Left renal cortex interstitium (tissue), 4 donors: Measurements from ENCODE around the gene VMP1. TPM values are rescaled to one million over a fixed set of nuclear protein-coding genes. Genes with fewer than 3 reads are reported as not detected.
"Not testable (repeated sequence)": the region's sequence is repeated elsewhere in the genome, so short reads cannot be mapped to it uniquely, and the experiment has no call there.

ENCODE experiments used
- DNase-seq, 4 donors: peaks; one replicate each; pipeline ENCODE4 v3.0.0-alpha.2; 2013; ENCODE audit warnings: low read depth in 4 of 4, low spot score in 2 of 4, missing footprints in 1 of 4
- polyA plus RNA-seq, 4 donors: library from polyadenylated mRNA; unstranded; fragments of 120-200 nt; gene quantifications; one replicate each; pipeline ENCODE4 v1.2.1, GENCODE V29; 2013; ENCODE audit not compliant: insufficient read length in 4 of 4

VMP1 gene
- polyA plus RNA-seq, 4 donors: 88.4 to 128 (median 102) TPM

DNA sequence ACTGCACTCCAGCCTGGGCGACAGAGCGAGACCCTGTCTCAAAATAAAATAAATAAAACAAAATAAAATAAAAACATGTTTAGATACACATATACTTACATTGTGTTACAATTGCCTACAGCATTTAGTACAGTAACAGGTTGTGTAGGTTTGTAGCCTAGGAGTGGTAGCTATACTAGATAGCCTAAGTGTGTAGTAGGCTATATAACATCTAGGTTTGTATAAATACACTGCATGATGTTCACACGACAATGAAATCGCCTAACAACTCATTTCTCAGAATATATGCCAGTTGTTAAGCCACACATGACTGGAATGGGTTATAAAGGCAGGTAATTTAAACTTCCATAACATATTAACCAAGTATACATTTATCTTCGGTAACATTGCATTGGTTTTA, 94.7 kb downstream of the VMP1 start:
- DNase-seq: no peak

DNA sequence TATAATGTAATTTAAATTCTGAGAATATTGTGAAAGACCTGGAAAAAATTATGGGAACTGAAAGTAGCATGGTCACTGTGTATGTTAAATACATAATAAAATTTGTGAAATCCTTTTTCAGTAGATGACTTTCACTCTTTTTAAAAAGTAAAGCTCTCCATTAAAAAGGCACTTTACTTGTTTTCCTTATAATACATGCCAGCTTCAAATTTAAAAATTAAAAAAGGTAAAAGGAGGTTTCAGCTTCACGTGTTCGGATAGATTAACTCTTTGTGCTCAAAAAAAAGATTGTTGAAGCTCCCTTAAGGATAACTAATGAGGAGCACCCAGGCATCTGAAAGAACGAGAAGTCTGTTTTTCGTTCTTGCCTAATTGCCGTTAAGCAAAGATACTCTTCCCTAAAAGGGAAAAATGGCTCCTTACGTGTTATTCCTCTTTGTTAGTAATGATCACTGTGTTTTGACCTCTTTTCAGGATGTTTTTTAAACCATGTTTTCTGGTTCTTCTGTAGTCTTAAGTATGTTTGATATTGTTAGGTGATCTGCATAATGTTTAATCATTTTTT, 97.5 kb downstream of the VMP1 start:
- no peak for DNase-seq

DNA sequence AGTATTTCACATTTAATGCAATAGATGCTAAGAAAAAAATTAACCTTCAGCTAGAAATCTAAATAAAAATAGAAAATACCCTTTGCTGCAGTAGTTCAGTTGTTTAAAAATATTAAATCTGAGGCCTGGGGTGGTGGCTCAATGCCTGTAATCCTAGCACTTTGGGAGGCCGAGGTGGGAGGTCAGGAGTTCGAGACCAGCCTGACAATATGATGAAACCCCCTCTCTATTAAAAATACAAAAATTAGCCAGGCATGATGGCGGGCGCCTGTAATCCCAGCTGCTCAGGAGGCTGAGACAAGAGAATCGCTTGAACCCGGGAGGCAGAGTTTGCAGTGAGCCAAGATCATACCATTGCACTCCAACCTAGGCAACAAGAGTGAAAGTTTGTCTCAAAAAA, 98.9 kb downstream of the VMP1 start:
- DNase-seq: not testable (repeated sequence)

DNA sequence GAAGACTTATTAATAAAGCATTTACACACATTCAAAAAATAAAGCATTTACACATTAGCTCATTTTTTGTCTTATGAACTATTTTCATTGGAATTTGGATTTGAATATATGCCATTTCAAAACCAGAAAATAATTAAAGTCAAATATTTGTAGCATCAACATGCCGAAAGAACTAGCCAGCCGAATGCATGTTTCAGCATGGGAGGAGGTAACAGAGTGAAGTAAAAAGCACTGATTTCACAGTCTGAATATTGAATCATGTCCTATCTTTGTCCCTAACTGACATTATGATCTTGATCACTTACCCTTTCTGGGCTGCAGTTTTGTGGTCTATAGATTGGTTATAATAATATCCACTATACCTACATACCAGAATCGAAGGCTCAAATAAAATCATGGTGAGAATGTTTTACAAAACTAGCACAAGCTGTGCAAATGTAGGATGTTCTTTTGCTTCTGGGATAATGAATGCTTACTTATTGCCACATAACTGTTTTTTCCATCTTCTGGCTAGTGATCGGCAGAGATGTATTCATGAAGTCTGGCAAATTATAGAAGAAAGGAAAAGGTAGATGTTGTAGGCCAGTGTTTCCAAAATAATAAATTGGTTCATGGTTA, 100.5 kb downstream of the VMP1 start:
- no peak for DNase-seq

DNA sequence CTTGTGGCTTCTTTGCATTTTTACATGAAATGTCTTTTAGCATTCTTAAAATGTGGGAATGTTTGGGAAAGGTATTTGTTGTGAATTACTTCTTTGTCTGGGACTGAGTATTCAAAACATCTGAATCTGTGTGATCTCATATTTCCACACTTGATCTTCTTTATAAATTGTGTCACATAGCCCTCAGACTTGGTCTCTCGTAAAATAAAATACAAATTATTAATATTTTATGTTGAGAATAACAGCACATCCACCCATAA, 103.4 kb downstream of the VMP1 start:
- no peak for DNase-seq

DNA sequence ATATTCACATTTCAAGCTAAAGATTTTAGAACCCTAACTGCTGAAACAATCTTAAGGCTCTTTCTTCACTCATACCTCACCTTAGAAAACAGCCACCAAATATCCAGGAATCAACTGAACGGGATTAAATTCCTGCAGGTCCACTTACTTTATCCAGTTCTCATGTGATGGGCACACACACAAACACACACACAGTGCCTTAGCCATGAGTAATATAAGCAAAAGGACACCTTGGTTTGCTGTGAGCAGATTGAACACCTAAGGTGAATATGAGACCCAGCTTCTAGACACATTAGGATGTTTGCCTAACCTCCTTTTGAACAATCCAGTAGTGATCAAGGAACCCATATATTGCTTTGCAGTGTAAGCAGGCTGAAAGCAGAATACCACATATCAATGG, 103.8 kb downstream of the VMP1 start:
- no peak for DNase-seq

DNA sequence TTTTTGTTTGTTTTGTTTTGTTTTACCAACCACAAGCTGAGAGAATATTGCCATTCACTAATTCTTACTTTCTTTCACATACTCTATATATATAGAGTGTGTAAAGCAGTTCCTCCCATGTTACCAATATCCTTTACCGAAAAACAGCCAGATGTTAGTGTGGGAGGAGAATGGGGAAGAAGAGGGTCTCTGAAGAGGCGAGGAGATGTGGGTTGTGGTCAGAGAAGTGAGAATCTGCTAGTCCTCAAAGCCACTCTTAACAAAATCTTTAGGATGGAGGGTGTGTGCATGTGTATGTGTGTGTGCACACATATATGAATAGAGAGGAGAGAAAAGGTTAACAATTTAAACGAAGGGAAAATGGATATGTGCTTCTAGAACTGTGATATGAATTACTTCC, 104.7 kb downstream of the VMP1 start:
- no peak for DNase-seq

DNA sequence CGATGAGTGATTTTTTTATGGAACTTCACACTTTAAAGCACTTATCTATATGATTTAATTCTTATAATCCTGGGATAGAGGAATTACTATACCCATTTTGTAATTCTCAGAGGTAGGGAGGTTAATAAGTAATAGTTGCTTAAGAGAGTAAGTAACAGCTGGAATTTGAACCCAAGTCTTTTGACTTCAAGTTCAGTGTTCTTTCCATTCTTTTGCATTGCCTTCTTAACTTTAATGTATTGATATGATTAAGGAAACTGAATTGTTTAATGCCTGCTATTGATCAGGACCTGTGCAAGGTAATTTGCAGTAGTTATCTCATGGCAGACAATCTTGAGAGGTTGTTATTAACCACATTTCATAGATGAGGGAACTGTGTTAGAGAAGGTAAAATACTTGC, 106.8 kb downstream of the VMP1 start:
- DNase-seq: no peak

DNA sequence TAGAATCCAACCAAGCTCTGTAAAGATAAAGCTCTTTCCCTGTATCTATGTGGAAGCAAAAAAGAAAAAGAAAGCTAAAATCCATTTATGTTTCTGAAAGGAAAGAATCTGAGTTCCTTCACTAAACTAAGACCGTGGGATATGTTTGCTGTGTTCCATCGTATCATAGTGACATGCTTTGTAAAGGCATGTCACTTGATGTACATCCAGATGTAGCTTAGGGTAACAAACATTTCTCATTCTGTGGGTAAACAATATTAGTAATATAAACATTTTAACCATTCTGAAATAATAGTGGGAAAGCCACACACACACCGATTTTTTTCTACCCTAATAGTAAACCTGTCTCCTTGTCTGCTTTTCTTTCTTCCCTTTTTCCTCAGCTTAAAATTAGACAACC, 107.2 kb downstream of the VMP1 start:
- no peak for DNase-seq

DNA sequence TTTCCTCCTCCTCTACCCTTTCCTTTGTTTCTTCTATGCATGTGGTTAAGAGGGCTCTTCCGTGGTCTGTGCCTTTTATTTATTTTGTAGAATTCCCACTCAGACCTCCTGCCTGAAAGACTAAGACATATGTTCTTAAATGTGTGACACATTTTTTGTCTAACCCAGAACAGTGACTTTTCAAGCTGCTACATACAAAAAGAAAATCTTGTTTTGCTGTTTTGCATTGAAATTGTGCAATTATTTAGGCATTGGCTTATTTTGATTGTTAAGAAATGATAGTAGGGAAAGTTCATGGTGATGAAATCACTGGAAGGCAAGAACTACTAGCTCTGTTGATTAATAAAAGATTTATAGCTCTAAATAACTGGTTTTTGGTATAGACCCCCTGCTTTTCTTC, 108.5 kb downstream of the VMP1 start:
- DNase-seq: no peak

DNA sequence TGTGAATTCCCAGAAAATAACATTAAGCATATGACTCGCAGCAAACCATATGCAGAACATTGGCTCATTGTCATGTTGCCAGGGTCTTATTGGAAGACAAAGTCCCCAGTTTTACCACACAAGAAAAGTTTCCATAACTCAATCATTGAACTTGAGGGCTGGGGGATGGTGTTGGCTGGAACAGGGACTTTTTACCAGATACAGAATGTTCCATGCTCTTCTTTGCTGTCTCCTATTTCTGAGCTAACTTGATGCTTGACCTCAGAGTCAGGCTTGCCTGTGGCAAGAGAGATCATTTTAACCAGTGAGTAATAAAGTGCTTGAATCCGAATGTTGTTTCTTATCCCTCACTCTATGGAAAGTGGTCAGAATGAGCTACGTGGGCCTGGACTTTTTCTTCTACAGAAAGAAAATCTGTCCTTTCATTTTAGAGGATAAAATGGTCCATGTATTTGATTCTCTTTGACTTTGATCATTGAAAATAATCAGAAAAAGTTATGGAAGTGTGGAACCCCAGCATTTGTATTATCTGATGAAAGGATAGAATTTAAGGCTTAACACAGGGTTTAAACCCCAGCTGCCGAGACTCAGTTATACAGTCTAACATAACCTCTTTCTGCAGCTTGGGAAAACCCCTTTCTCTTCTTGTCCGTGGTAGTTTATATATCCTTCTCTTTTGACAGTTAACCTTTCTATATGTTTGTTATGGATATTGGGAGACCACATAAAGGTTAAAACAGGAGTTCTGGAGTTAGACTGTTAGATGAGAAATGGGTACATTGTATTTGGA, 118.3 kb downstream of the VMP1 start:
- no peak for DNase-seq

DNA sequence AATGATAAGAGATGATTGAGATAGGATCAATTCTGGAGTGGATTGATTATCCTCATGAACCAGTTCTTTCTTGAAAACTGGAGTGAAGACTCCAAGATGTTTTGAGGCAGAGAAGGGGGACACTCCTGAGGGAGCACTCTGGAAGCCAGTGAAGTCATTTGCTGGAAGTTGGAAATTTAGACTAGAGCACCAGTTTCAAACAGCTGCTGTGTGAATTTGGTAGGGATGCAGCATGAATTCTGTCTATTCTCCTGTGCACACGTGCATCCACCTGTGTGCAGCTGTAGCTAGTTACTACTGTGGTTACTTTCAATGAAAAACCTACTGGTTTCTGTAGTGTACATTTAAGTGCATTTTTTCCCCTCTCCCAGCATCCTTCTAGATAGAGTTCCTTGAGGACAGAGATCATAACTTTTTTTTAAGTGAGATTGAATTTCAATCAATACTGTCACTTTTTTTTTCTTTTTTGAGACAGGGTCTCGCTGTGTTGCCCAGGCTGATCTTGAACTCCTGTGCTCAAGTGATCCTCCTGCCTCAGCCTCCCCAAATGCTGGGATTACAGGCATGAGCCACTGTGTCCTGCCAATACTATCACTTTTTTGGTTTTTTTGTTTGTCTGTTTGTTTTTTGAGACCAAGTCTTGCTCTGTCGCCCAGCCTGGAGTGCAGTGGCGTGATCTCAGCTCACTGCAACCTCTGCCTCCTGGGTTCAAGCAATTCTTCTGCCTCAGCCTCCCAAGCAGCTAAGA, 119.4 kb downstream of the VMP1 start:
- DNase-seq: no peak

DNA sequence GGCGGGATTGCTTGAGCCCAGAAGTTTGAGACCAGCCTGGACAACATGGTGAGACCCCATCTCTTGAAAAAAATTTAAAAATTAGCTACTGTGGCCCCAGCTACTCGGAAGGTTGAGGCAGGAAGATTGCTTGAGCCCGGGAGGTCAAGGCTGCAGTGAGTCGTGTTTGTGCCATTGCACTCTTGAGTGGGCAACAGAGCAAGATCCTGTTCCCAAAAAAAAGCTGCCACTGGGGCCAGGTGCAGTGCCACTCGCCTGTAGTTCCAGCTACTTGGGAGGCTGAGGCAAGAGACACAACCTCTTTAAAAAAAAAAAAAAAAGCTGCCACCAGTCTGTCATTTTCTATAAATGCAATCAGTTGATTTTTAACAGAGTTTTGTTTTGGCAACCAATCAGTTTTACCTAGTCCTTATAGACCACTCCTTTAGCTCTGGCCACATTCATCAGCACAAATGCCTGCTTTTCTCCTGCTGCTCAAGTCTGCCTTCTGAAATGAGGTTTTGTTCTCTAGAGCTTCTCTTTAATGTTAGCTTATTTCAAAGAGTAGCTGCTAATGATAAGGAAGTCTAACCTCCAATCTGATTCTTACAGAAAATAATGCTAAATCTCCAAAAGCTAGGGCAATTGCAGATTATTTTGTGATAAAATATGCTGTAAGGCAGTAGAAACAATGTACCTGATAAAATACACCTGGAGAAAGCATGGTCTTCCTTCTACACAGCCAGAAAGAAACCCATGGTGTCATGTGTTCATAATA, 120.4 kb downstream of the VMP1 start:
- DNase-seq: no peak

DNA sequence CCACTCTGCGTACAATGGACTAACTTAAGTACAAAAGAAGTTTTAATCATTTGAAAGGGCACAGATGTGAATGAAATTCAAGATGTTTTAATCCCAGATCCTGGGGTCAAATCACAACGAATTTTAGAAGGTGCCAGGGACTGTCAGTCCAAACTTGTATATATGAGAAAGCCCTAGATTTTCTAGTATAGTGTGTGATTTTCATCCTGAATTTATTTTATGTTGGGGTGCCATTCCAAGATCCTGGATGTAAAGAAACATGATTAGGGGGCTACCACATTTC, 121.0 kb downstream of the VMP1 start:
- no peak for DNase-seq

DNA sequence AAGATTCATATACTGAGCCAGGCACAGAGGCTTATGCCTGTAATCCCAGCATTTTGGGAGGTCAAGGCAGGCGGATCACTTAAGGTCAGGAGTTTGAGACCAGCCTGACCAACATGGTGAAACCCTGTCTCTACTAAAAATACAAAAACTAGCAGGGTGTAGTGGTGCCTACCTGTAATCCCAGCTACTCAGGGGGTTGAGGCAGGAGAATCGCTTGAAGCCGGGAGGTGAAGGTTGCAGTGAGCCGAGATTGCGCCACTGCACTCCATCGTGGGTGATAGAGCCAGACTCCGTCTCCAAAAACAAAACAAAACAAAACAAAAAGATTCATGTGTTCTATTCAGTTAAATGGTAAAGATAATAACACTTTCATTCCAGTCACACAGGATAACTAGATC, 121.4 kb downstream of the VMP1 start:
- DNase-seq: not testable (repeated sequence)

DNA sequence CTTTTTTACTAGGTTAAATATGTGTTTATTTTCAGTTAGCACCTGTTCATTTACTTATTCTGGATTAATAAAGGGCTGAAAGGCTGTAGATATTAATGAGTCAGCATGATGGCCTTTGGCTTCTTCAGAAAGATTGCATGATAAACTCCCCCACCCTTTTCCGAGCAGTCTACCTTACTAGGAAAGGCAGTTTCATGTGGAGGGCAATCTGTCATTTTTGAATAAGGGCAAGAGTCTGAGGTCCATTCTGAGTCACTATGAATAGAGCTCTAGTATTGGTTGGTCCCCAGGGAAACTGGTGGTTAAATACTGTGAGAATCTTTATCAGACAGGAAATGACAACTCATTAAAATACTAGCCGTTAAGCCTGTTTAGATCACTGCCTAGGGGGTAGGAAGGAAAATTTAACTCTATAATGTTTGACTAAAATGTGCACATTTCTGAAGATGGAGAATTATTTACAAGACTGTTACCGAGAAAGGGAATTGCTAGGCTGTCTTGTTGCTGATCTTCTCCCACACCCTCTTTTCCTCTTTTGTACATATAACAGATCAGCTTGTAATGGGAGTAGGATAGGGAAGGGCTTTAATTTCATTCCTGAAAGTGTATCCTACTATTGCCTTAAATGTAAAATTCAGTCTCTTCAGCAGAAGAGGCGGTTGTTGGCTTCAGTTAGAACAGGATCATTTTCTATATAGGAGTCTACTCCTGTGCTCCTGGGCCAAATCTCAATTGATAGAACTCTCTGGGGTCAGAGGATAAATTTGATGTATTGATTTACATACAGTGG, 122.0 kb downstream of the VMP1 start:
- no peak for DNase-seq

DNA sequence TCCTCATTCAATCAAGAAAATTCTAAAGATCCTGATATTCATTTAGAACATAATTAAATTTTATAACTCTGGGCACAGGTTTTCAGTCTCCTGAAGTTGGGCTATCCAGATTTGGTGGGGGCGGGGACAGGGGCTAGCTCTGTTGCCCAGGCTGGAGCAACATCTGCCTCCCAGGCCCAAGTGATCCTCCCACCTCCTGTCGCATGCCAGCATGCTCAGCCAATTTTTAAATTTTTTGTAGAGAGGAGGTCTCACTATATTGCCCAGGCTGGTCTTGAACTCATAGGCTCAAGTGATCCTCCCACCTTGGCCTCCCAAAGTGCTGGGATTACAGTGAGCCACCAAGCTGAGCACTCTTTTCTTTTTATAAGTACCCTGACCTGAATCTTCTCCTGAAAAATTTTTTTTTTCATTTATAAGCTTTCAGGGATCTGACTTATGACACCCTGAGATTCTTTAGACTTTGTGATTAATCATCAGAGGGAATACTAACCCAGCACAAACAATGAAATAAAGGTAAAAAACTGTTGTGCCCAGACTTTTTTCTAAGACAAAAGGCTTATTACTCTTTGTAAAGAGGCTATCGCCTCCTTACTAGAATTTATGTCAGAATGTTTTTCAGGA, 122.7 kb downstream of the VMP1 start:
- DNase-seq: no peak

DNA sequence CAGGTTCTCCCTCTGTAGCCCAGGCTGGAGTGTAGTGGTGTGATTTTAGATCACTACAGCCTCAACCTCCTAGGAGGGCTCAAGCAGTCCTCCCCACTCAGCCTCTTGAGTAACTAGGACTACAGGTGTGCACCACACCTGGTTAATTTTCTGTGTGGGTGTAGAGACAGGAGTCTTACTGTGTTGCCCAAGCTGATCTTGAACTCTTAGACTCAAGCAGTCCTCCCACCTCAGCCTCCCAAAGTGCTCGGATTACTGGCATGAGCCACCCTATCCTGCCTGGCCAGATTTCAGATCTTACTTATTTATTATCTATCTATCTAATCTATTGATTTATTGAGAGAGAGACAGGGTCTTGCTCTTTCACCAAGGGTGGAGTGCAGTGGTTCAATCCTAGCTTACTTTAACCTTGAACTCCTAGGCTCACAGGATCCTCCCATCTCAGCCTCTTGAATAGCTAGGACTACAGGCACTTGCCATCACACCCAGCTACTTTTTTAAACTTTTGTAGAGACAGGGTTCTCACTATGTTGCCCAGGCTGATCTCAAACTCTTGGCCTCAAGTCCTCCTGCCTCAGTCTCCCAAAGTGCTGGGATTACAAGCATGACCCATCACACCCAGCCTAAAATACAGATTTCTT, 123.5 kb downstream of the VMP1 start:
- DNase-seq: no peak

DNA sequence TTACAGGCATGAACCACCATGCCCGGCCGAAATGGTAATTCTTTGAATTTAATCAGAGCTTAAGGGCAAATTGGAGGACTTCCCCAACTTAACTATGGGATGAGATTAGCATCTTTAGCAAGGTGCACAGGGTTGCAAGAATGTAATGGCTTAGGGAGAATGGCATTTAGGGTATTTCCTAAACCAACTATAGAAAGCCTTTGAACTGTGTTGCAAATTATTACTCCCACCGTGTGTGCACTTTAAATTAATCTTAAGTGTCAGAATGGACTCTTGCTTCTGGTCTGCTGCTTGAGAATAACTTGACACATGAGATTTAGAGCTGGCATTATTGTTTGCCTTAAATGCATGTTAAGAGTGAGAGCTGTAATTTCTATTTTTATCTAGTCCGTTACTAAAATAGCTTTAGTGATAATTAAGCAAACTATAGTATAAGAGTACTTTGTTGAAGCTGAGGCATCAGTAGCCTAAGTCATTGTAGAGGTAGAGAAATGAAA, 125.5 kb downstream of the VMP1 start:
- DNase-seq: no peak
